A549 (cell line): ENCODE data around the gene RMND5A. TPM values are rescaled to one million over a fixed set of nuclear protein-coding genes. Genes with fewer than 3 reads are reported as not detected.

Experiments used
- ATAC-seq, 2 experiments: fragments of 200-7000 bp in 1 of 2; fragments of >200 bp in 1 of 2; cut with Nextera tagmentation in 1 of 2; cut with Tn5 transposase in 1 of 2; 3 replicates each; pipeline versions ENCODE4 v1.8.0 to v1.9.1; 2018 to 2020; ENCODE audit warnings: mild to moderate bottlenecking in 1 of 2, moderate library complexity in 1 of 2
- CTCF ChIA-PET: fragments of 300-600 bp; sonication (Branson Sonifier 250); formaldehyde crosslinking; extraction: SDS; loops from one replicate; lab custom pipeline; 2021; ENCODE audit warnings: antibody characterized with exemption, inconsistent platforms; lab: Yijun Ruan, JAX
- POLR2A ChIA-PET: fragments of 350-600 bp; formaldehyde crosslinking; extraction: SDS; loops from one replicate; lab custom pipeline; 2021; ENCODE audit warnings: antibody characterized with exemption, inconsistent platforms; lab: Yijun Ruan, JAX
- DNase-seq, 2 experiments: peaks; one replicate each; pipeline versions ENCODE4 v3.0.0 to v3.0.0-alpha.2; 2011 to 2016; ENCODE audit warnings: low read depth in 1 of 2, low spot score in 1 of 2
- FAIRE-seq: peaks from 2 replicates; lab custom pipeline; 2011; peaks lifted over from hg19 to GRCh38; lab: Jason Lieb, UNC
- H3K27ac ChIP-seq, 2 experiments: fragments of >200 bp; sonication (Bioruptor Twin); formaldehyde crosslinking; 3 replicates each; pipeline ENCODE4 v1.5.1; 2016 to 2017
- H3K4me1 ChIP-seq: fragments of >200 bp; sonication (Bioruptor Twin); formaldehyde crosslinking; 3 replicates; pipeline ENCODE4 v1.6.1; 2016
- H3K4me2 ChIP-seq: fragments of >200 bp; sonication (Bioruptor Twin); formaldehyde crosslinking; 3 replicates; pipeline ENCODE4 v1.6.1; 2016
- H3K4me3 ChIP-seq: fragments of >200 bp; sonication (Bioruptor Twin); formaldehyde crosslinking; 3 replicates; pipeline ENCODE4 v1.5.1; 2016
- H3K9me3 ChIP-seq: fragments of >200 bp; sonication (Bioruptor Twin); formaldehyde crosslinking; 3 replicates; pipeline ENCODE4 v1.6.1; 2016
- EHF ChIP-seq: fragments of 250-450 bp; sonication (Bioruptor Pico); IDR thresholded peaks from 2 replicates; pipeline ENCODE4 v1.5.0; 2020; ENCODE audit warnings: mild to moderate bottlenecking
- EHMT2 ChIP-seq: fragments of 200-600 bp; sonication (generic); IDR thresholded peaks from 2 replicates; pipeline ENCODE4 v1.6.1; 2016; ENCODE audit warnings: antibody characterized with exemption, low read depth, mild to moderate bottlenecking, moderate library complexity
- ESRRA ChIP-seq: fragments of 150-350 bp; IDR thresholded peaks from 2 replicates; pipeline ENCODE4 v1.6.1; 2014; ENCODE audit warnings: mild to moderate bottlenecking, low read length, borderline replicate concordance
- HDAC2 ChIP-seq: fragments of 200-600 bp; sonication (generic); IDR thresholded peaks from 2 replicates; pipeline ENCODE4 v1.6.1; 2016
- HEYL ChIP-seq: fragments of 250-450 bp; sonication (Bioruptor Pico); IDR thresholded peaks from 2 replicates; pipeline ENCODE4 v1.8.0; 2021; ENCODE audit warnings: mild to moderate bottlenecking, moderate library complexity
- JUN ChIP-seq, 2 experiments: fragments of >200 bp; sonication (Bioruptor Twin); formaldehyde crosslinking; IDR thresholded peaks; 2 replicates in 1 of 2; 3 replicates in 1 of 2; pipeline ENCODE4 v1.6.1; 2016 to 2017
- JUNB ChIP-seq: fragments of >200 bp; sonication (Bioruptor Twin); formaldehyde crosslinking; IDR thresholded peaks from 2 replicates; pipeline ENCODE4 v1.6.1; 2016
- KDM5A ChIP-seq: fragments of 200-600 bp; sonication (generic); IDR thresholded peaks from 2 replicates; pipeline ENCODE4 v1.6.1; 2016; ENCODE audit warnings: antibody characterized with exemption, mild to moderate bottlenecking
- MAZ ChIP-seq: fragments of 150-350 bp; IDR thresholded peaks from 2 replicates; pipeline ENCODE4 v1.6.1; 2014; ENCODE audit warnings: antibody characterized with exemption, low read depth, low read length, borderline replicate concordance
- MYC ChIP-seq: IDR thresholded peaks from 2 replicates; pipeline ENCODE4 v1.6.1; 2012; ENCODE audit warnings: mild to moderate bottlenecking, inconsistent platforms, low read length, improper control_type of control experiment, borderline replicate concordance
- POLR2A ChIP-seq: IDR thresholded peaks from 2 replicates; pipeline ENCODE4 v1.6.1; 2012; ENCODE audit warnings: mild to moderate bottlenecking, low read length
- POLR2AphosphoS2 ChIP-seq: conservative IDR thresholded peaks from 2 replicates; pipeline ENCODE4 v1.6.1; 2012; ENCODE audit warnings: low read length, improper control_type of control experiment, inconsistent platforms
- RAD21 ChIP-seq, 2 experiments: fragments of >200 bp in 1 of 2; sonication (Bioruptor Twin) in 1 of 2; formaldehyde crosslinking in 1 of 2; IDR thresholded peaks in 1 of 2; conservative IDR thresholded peaks in 1 of 2; 2 replicates in 1 of 2; 3 replicates in 1 of 2; pipeline ENCODE4 v1.6.1; 2012 to 2018; ENCODE audit warnings: inconsistent platforms in 1 of 2
- RARB ChIP-seq: fragments of 250-450 bp; sonication (Bioruptor Pico); IDR thresholded peaks from 2 replicates; pipeline ENCODE4 v1.8.0; 2021; ENCODE audit warnings: mild to moderate bottlenecking, moderate library complexity
- RCOR1 ChIP-seq: fragments of 150-350 bp; IDR thresholded peaks from 2 replicates; pipeline ENCODE4 v1.6.1; 2014; ENCODE audit warnings: antibody characterized with exemption, low read length, low read depth
- SMC3 ChIP-seq: fragments of >200 bp; sonication (Bioruptor Twin); formaldehyde crosslinking; IDR thresholded peaks from 3 replicates; pipeline ENCODE4 v1.6.1; 2018; ENCODE audit warnings: inconsistent platforms
- ZFP36 ChIP-seq: fragments of 450-650 bp; IDR thresholded peaks from 2 replicates; pipeline ENCODE4 v1.6.1; 2014; ENCODE audit warnings: borderline replicate concordance; ENCODE audit not compliant: partially characterized antibody
- ZNF302 ChIP-seq: fragments of 250-450 bp; sonication (Bioruptor Pico); IDR thresholded peaks from 2 replicates; pipeline ENCODE4 v1.9.0; 2021; ENCODE audit warnings: inconsistent platforms, mild to moderate bottlenecking, moderate library complexity
- ZSCAN20 ChIP-seq: fragments of 250-450 bp; sonication (Bioruptor Pico); IDR thresholded peaks from 2 replicates; pipeline ENCODE4 v1.8.0; 2022; ENCODE audit warnings: mild to moderate bottlenecking, moderate library complexity
- WGBS: methylation state at CpG from one replicate; pipeline ENCODE4 v1.1.6; 2017; ENCODE audit errors: missing lambda C conversion rate; 5-methylcytosine and 5-hydroxymethylcytosine counted together
- polyA plus RNA-seq, 4 experiments: library from polyadenylated mRNA; depleted of rRNA in 3 of 4; stranded (reverse); fragments of >200 nt; fragmentation: RNase III in 1 of 4; extraction: RNeasy Plus Mini Kit Qiagen cat#74134 plus additional on column Dnase treatment in 1 of 4; gene quantifications; 2 replicates in 3 of 4; 3 replicates in 1 of 4; pipeline ENCODE4 v1.2.3, GENCODE V29; 2011 to 2017
- TF ChIP-seq, protein P1 (sequence below): fragments of >200 bp; sonication (Bioruptor Twin); formaldehyde crosslinking; IDR thresholded peaks from 2 replicates; pipeline ENCODE4 v1.6.1; 2016
- TF ChIP-seq, protein P2 (sequence below): IDR thresholded peaks from 2 replicates; pipeline ENCODE4 v1.6.1; 2012; ENCODE audit warnings: low read depth, borderline replicate concordance

RMND5A gene
- polyA plus RNA-seq, 2 of the 4 experiments (the other 2 are of a cell fraction): 10.5 to 28.0 TPM

DNA sequence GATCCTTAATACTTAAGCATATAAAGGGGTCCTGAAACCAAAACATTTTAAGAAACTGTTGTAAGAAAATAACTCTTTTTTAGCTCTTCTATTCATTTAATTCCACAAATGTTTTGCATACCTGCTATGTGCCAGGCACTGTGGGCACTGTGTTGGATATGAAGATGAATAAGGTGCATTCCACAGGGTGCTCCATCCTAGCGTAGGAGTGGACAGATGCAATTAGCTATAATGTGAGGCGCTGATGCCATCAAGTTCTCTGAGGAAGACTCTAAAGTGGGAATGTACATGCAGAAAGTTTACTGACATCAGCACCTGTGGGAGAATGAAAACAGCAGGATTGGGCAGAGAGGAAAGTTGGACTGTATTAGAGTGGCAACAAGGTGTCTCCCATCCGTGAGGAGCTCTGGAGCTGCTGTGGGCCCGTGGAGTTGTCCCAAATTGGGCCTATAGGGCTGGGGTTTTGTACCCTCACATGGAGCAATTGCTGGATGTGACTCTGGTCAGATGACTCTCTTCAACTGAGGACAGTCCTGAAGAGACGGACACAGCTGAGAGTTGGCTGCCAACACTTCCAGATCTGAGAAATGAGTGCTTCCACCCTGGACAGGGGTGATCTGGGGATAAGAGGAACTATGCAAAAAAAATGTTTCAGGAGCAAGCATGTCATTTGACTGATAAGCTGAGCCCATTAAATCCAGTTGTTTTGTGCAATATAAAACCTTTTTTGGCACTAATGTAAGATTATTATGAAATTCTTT is 48.3 kb downstream of the RMND5A start:
- no peak for ATAC-seq
- POLR2A ChIA-PET: no interaction called here
- no peaks in the 10 kb centered on the region for H3K4me1 ChIP-seq
- H3K27ac ChIP-seq: no peak overlapping the region
- no peak for TF ChIP-seq ESRRA
- no peak for TF ChIP-seq EHMT2
- TF ChIP-seq, all 56 proteins: peak for 0
- Histone ChIP-seq H3K9me3 (no peaks in the 10 kb centered on the region), H3K4me2 (no peak overlapping the region), H3K4me3 (no peak overlapping the region)
- CTCF ChIA-PET: interaction anchor here (0.9 to 6.7 kb wide), 4 partner anchors 24 to 250 kb away, joined by 3 to 51 read pairs (median 4); no protein-coding TSS in a partner anchor
- FAIRE-seq: no peak
- no peak for DNase-seq
- 93% methylated on average over 5 of the region's 5 CpGs for WGBS

DNA sequence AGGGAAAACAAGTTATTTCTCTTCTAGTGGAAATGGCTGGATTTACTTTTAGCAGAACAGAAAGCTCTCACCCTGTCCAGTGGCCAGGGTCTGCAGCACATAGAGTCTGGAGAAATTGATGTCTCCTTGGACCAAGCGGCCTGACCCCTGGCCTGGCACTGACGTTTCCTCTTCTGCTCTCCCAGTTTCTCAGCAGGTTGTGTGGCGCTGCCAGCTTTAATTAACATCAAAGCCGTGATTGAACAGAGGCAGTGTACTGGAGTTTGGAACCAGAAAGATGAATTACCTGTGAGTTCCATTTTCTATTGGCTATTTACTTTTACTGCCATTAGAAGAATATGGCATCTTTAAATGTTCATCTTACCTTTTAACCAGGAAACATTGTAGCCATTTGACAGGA is 49.7 kb downstream of the RMND5A start:
- Histone ChIP-seq H3K4me2 (no peak overlapping the region), H3K27ac (no peak overlapping the region), H3K4me1 (no peaks in the 10 kb centered on the region), H3K4me3 (no peak overlapping the region), H3K9me3 (no peaks in the 10 kb centered on the region)
- DNase-seq: no peak
- ATAC-seq: no peak
- FAIRE-seq: no peak
- WGBS: 89% methylated on average over 4 of the region's 4 CpGs
- no peak for TF ChIP-seq EHMT2
- TF ChIP-seq ZNF302: no peak
- TF ChIP-seq JUN (IDR thresholded peaks at IDR 0.05): no peak
- TF ChIP-seq RARB (CRISPR knock-in tag): no peak
- TF ChIP-seq ESRRA: no peak
- TF ChIP-seq MYC: no peak
- no peak for TF ChIP-seq HDAC2
- no peak for TF ChIP-seq ZSCAN20 (CRISPR knock-in tag)
- TF ChIP-seq SMC3: no peak
- TF ChIP-seq RCOR1: no peak
- CTCF ChIA-PET: interaction anchor here (0.9 to 1.0 kb wide), 2 partner anchors 38 to 251 kb away, joined by 3 read pairs; no protein-coding TSS in a partner anchor
- POLR2A ChIA-PET: no interaction called here

DNA sequence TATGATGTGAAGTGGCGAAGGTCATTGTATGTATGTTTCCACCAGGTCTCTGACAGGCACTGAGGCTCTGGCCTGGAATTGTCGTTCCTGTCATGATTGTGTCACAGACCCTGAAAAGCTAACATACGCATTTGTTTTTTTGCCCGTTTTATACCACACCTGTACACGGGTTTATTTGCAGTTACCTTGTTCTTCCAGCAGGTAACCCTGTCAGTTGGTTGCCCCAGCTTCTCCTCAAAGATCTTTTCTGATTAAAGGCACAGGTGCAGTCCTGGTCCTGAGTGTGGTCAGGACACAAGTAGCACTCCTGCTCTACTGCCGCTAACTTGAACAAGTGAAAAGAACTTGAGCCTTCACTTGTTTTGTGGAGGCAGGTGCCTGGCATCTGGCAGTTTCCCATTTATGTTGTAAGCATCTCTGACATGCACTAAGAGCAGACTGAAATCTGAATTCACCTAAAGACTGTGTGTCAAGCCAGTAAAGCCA is 50.8 kb downstream of the RMND5A start:
- Histone ChIP-seq H3K4me3 (no peak overlapping the region), H3K4me1 (no peaks in the 10 kb centered on the region), H3K27ac (no peak overlapping the region), H3K9me3 (no peaks in the 10 kb centered on the region), H3K4me2 (no peak overlapping the region)
- CTCF ChIA-PET: interaction anchor here (0.9 to 1.3 kb wide), 3 partner anchors 30 to 252 kb away, joined by 3 to 4 read pairs (median 3); no protein-coding TSS in a partner anchor
- 90% methylated on average over 6 of the region's 6 CpGs for WGBS
- ATAC-seq (no peak), FAIRE-seq (no peak), DNase-seq (no peak)
- POLR2A ChIA-PET: no interaction called here
- TF ChIP-seq ZFP36 (no peak), EHF (CRISPR knock-in tag) (no peak), POLR2A (no peak), HEYL (CRISPR knock-in tag) (no peak), MAZ (no peak), RAD21 (conservative IDR thresholded peaks at IDR 0.05 in 1 of 2, IDR thresholded peaks at IDR 0.05 in 1 of 2) (no peak), POLR2AphosphoS2 (no peak), JUNB (no peak), KDM5A (no peak), JUN (IDR thresholded peaks at IDR 0.05) (no peak)
- TF ChIP-seq, protein P1, sequence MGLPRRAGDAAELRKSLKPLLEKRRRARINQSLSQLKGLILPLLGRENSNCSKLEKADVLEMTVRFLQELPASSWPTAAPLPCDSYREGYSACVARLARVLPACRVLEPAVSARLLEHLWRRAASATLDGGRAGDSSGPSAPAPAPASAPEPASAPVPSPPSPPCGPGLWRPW: no peak
- TF ChIP-seq, protein P2, sequence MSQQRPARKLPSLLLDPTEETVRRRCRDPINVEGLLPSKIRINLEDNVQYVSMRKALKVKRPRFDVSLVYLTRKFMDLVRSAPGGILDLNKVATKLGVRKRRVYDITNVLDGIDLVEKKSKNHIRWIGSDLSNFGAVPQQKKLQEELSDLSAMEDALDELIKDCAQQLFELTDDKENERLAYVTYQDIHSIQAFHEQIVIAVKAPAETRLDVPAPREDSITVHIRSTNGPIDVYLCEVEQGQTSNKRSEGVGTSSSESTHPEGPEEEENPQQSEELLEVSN: no peak
